Heart left ventricle (tissue), 11 donors: ENCODE measurements around the gene MEIOC. TPM values are rescaled to one million over a fixed set of nuclear protein-coding genes. Genes with fewer than 3 reads are reported as not detected.

ENCODE experiments used
- polyA plus RNA-seq, 2 donors: library from polyadenylated mRNA; stranded (reverse); fragments of 200-250 nt; gene quantifications; one replicate each; pipeline ENCODE4 v1.2.3, GENCODE V29; 2013
- total RNA-seq, 9 donors: library from RNA; depleted of rRNA in 2 of 9; stranded (reverse); fragments of >200 nt in 2 of 9; fragmentation: NEBNext Ultra II Directional in 3 of 9; extraction: Animal tissue kit (Norgen Biotek cat#: 25700) in 3 of 9; gene quantifications; one replicate each; pipeline versions ENCODE4 v1.1.0 to v1.2.4, GENCODE V29; 2016 to 2023
- donor health status: ischemic (EF 13 %, LVEDD 7.1; RV severe dilation, severe dysfunction).
- donor health status: healthy with polysubstance abuse.
- donor health status: DM: no; HTN: yes; CAD: no.
- donor health status: DM: no; HTN: no; CAD: no.
- donor health status: ischemic (EF 25% LVEDD 5.7; RV mildly dilated, moderate dysfunction).
- donor health status: healthy.
- donor health status: DM: yes; HTN: yes; CAD: no.
- donor health status: PGD.
- donor health status: nonischemic (EF 23%, LVEDD 6.1; RV moderate dilation, normal function).

MEIOC gene
- total and polyA plus RNA-seq, 11 donors, result 0.03 TPM; not detected in 10

Other genes starting within 250 kb of the MEIOC start
- 10 to 100 TPM; 17.5 to 24.9 (median 21.5) TPM for gene GPATCH8, start 153.1 kb upstream of the MEIOC start, total RNA-seq
- 10 to 100 TPM; 12.8 to 15.1 TPM for gene GPATCH8, start 153.1 kb upstream of the MEIOC start, polyA plus RNA-seq
- gene FZD2, start 99.0 kb upstream of the MEIOC start, total RNA-seq, result 1 to 10 TPM; 1.6 to 8.1 (median 4.5) TPM
- gene FZD2, start 99.0 kb upstream of the MEIOC start, polyA plus RNA-seq, result 1 to 10 TPM; 2.4 to 3.2 TPM
- 10 to 100 TPM; 19.0 to 32.9 (median 29.0) TPM for gene CCDC43, start 33.3 kb downstream of the MEIOC start, total RNA-seq
- 10 to 100 TPM; 20.9 to 21.8 TPM for gene CCDC43, start 33.3 kb downstream of the MEIOC start, polyA plus RNA-seq
- 1 to 10 TPM; 1.4 to 5.3 (median 4.2) TPM for gene DBF4B, start 52.2 kb downstream of the MEIOC start, total RNA-seq
- 1 to 10 TPM; 3.4 to 3.8 TPM for gene DBF4B, start 52.2 kb downstream of the MEIOC start, polyA plus RNA-seq
- gene ADAM11, start 102.5 kb downstream of the MEIOC start, total RNA-seq, result 10 to 100 TPM in 6 of 9 donors, 1 to 10 TPM in 3; 6.6 to 24.6 (median 12.6) TPM
- 1 to 10 TPM; 1.8 to 9.3 TPM for gene ADAM11, start 102.5 kb downstream of the MEIOC start, polyA plus RNA-seq
- 10 to 100 TPM; 16.8 to 60.8 (median 24.9) TPM for gene GJC1, start 173.8 kb downstream of the MEIOC start, total RNA-seq
- gene GJC1, start 173.8 kb downstream of the MEIOC start, polyA plus RNA-seq, result 10 to 100 TPM; 14.2 to 29.9 TPM
- 10 to 100 TPM in 5 of 9 donors, 1 to 10 TPM in 4; 4.3 to 23.7 (median 12.9) TPM for gene HIGD1B, start 191.4 kb downstream of the MEIOC start, total RNA-seq
- 10 to 100 TPM; 14.3 to 30.9 TPM for gene HIGD1B, start 191.4 kb downstream of the MEIOC start, polyA plus RNA-seq
- 100 to 1,000 TPM in 1 of 9 donors, 10 to 100 TPM in 8; 37.1 to 106 (median 65.0) TPM for gene EFTUD2, start 243.0 kb downstream of the MEIOC start, total RNA-seq
- 10 to 100 TPM; 21.3 to 71.7 TPM for gene EFTUD2, start 243.0 kb downstream of the MEIOC start, polyA plus RNA-seq